HepG2 (cell line): ENCODE data around the gene UXS1. TPM values are rescaled to one million over a fixed set of nuclear protein-coding genes. Genes with fewer than 3 reads are reported as not detected.

ENCODE experiments used
- ATAC-seq: fragments of 200-7000 bp; cut with Tn5 transposase; 3 replicates; pipeline ENCODE4 v1.9.1; 2020; ENCODE audit warnings: mild to moderate bottlenecking, moderate library complexity
- BruUV-seq: library from RNA; stranded (reverse); fragments of 400-500 nt; replicated peaks from 2 replicates; lab custom pipeline; 2021; lab: Mats Ljungman, UMichigan
- CTCF ChIA-PET: fragments of 300-600 bp; formaldehyde crosslinking; extraction: SDS; loops from one replicate; lab custom pipeline; 2021; ENCODE audit warnings: low total read pairs, inconsistent platforms, low intra/inter-chr PET ratio; lab: Yijun Ruan, JAX
- POLR2A ChIA-PET: fragments of 350-600 bp; sonication (Branson Sonifier 250); formaldehyde crosslinking; loops from one replicate; lab custom pipeline; 2020; ENCODE audit warnings: antibody characterized with exemption, inconsistent platforms; lab: Yijun Ruan, JAX
- DNase-seq: peaks from one replicate; pipeline ENCODE4 v3.0.0-alpha.2; 2015; ENCODE audit warnings: low spot score
- FAIRE-seq: peaks from 3 replicates; lab custom pipeline; 2011; peaks lifted over from hg19 to GRCh38; lab: Jason Lieb, UNC
- H2AFZ ChIP-seq: one replicate; pipeline ENCODE4 v1.6.1; 2011; ENCODE audit warnings: low read length, inconsistent platforms
- H3K27ac ChIP-seq: fragments of 300-600 bp; 3 replicates; pipeline ENCODE4 v1.8.0; 2011; ENCODE audit warnings: mixed run types, mild to moderate bottlenecking, mixed read lengths, low read length, inconsistent platforms; ENCODE audit not compliant: insufficient read depth; ENCODE audit errors: extremely low read length
- H3K27me3 ChIP-seq, 2 experiments: fragments of 200-600 bp in 1 of 2; 2 replicates in 1 of 2; 3 replicates in 1 of 2; pipeline versions ENCODE4 v1.6.0 to v1.8.0; 2011; ENCODE audit warnings: low read length in 2 of 2, mild to moderate bottlenecking in 2 of 2, moderate library complexity in 2 of 2, inconsistent platforms in 1 of 2; ENCODE audit not compliant: insufficient read depth in 2 of 2, control insufficient read depth in 1 of 2
- H3K36me3 ChIP-seq, 2 experiments: fragments of 200-600 bp in 1 of 2; replicated peaks in 1 of 2; 2 replicates in 1 of 2; 3 replicates in 1 of 2; pipeline versions ENCODE4 v1.5.1 to v1.8.0; 2011; ENCODE audit warnings: low read length in 2 of 2, inconsistent platforms in 1 of 2; ENCODE audit not compliant: insufficient read depth in 2 of 2, control insufficient read depth in 1 of 2
- H3K4me1 ChIP-seq: 2 replicates; pipeline ENCODE4 v1.5.1; 2012; ENCODE audit warnings: low read length, inconsistent platforms; ENCODE audit not compliant: insufficient read depth
- H3K4me2 ChIP-seq: 2 replicates; pipeline ENCODE4 v1.6.0; 2011; ENCODE audit warnings: low read depth, low read length, inconsistent platforms
- H3K4me3 ChIP-seq, 3 experiments: fragments of 200-600 bp in 1 of 3; sonication (generic), shearing (Covaris generic) in 1 of 3; replicated peaks in 1 of 3; 2 replicates each; pipeline ENCODE4 v1.5.1; 2011 to 2016; ENCODE audit warnings: low read length in 3 of 3, inconsistent platforms in 2 of 3, low read depth in 2 of 3, mild to moderate bottlenecking in 2 of 3, control low read depth in 1 of 3, mixed read lengths in 1 of 3; ENCODE audit not compliant: insufficient read depth in 1 of 3
- H3K79me2 ChIP-seq: one replicate; pipeline ENCODE4 v1.6.1; 2011; ENCODE audit warnings: low read length, inconsistent platforms; ENCODE audit not compliant: insufficient read depth
- H3K9ac ChIP-seq: 2 replicates; pipeline ENCODE4 v1.6.0; 2011; ENCODE audit warnings: mild to moderate bottlenecking, low read depth, low read length, inconsistent platforms; ENCODE audit not compliant: insufficient read depth
- H3K9me3 ChIP-seq: 2 replicates; pipeline ENCODE4 v1.5.1; 2012; ENCODE audit warnings: mild to moderate bottlenecking, low read length
- H4K20me1 ChIP-seq: 2 replicates; pipeline ENCODE4 v1.6.0; 2011; ENCODE audit warnings: inconsistent platforms, mild to moderate bottlenecking, low read length, moderate library complexity; ENCODE audit not compliant: insufficient read depth
- ESRRA ChIP-seq: sonication (generic); formaldehyde crosslinking; IDR thresholded peaks from 2 replicates; pipeline ENCODE4 v1.5.1; 2020; ENCODE audit warnings: mild to moderate bottlenecking, low read depth, missing genetic modification reagents
- NPAS2 ChIP-seq: sonication (generic); formaldehyde crosslinking; IDR thresholded peaks from 2 replicates; pipeline ENCODE4 v1.8.0; 2022; ENCODE audit warnings: mild to moderate bottlenecking, missing genetic modification reagents, borderline replicate concordance
- RXRB ChIP-seq: IDR thresholded peaks from 2 replicates; pipeline ENCODE4 v1.6.1; 2016; ENCODE audit warnings: borderline replicate concordance, missing genetic modification reagents, missing compliant biosample characterization
- TRIM22 ChIP-seq: fragments of 450-650 bp; IDR thresholded peaks from 2 replicates; pipeline ENCODE4 v1.6.1; 2017
- ZFP36L1 ChIP-seq: sonication (generic); formaldehyde crosslinking; IDR thresholded peaks from 2 replicates; pipeline ENCODE4 v1.8.0; 2022; ENCODE audit warnings: mild to moderate bottlenecking, missing genetic modification reagents, moderate library complexity
- ZNF616 ChIP-seq: sonication (generic); formaldehyde crosslinking; IDR thresholded peaks from 2 replicates; pipeline ENCODE4 v1.5.0; 2020; ENCODE audit warnings: low read depth, mild to moderate bottlenecking, missing genetic modification reagents
- WGBS: methylation state at CpG from one replicate; pipeline ENCODE4 v1.1.6; 2017; ENCODE audit warnings: low lambda C conversion rate; 5-methylcytosine and 5-hydroxymethylcytosine counted together
- in situ Hi-C: cut with HindIII; loops from 2 replicates; pipeline ENCODE4 v1.10.0; 2017; ENCODE audit warnings: low pct_unique_long_range_greater_than_20kb; ENCODE audit not compliant: extremely low pct_ligation_motif_present
- intact Hi-C: fragments of 100-400 bp; cut with micrococcal nuclease; formaldehyde crosslinking; loops from one replicate; pipeline ENCODE4 v1.10.0; 2022; ENCODE audit not compliant: unreplicated experiment
- polyA plus RNA-seq, 8 experiments: library from polyadenylated mRNA; depleted of rRNA in 3 of 8; stranded (reverse) in 7 of 8; unstranded in 1 of 8; fragments of >200 nt; fragmentation: Illumina TruSeq in 4 of 8; extraction: Trizol in 4 of 8; gene quantifications; 2 replicates each; pipeline versions ENCODE4 v1.2.1 to v1.2.3, GENCODE V29; 2011 to 2016; ENCODE audit warnings: low read depth in 4 of 8, missing spikeins in 1 of 8, mixed read lengths in 1 of 8; ENCODE audit not compliant: insufficient read depth in 1 of 8
- total RNA-seq, 5 experiments: library from RNA; depleted of rRNA; stranded (reverse); fragments of >200 nt; fragmentation: Illumina TruSeq; extraction: Trizol; gene quantifications; 2 replicates each; pipeline ENCODE4 v1.2.3, GENCODE V29; 2016; ENCODE audit warnings: low read depth in 1 of 5
- TF ChIP-seq, protein P1 (sequence below): sonication (generic); formaldehyde crosslinking; conservative IDR thresholded peaks from 2 replicates; pipeline ENCODE4 v1.8.0; 2022; ENCODE audit warnings: mild to moderate bottlenecking, moderate library complexity, missing genetic modification reagents
- TF ChIP-seq, protein P2 (sequence below): sonication (generic); formaldehyde crosslinking; IDR thresholded peaks from 2 replicates; pipeline ENCODE4 v1.5.0; 2020; ENCODE audit warnings: mild to moderate bottlenecking, missing genetic modification reagents, borderline replicate concordance

The UXS1 gene
- total and polyA plus RNA-seq, 2 of the 13 experiments (the other 11 are each of a cell fraction or from before 2014, with no cell fraction given): 53.3 to 110 TPM

DNA sequence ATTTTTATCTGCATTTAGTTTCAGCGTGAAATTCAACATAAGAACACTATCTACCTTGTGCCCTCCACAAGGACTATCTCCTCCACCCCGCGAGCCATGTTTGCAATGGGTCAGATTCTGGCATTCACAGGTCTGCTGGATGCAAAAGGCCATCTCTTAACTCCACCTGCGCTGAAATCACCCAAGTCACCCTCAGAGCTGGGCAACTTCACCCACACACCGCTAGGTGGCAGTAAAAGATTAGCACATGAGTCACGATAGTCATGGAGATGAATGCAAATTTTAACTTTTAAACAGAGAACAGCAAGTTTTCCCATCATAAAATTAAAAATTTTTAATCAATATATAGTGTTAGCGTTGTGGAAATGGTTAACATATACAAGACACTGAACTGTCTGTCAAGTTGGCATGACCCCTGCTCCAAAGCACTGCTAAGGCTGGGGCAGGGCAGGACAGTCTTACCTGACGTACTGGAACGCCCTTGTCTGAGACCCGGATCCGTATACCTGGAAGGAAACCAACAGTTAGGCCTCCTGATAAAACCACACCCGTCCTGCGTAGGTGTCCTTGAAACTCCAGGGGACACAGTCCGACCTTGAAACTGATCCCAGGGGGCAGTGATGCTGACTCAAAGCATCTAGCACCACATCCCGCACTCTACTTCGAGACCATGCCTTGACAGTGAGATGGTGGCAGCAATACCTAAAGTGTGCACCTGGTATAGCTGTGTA, 89.6 kb downstream of the UXS1 start (continued):
- peak; percentile 13; the same call in 1 of the 2 replicates for TF ChIP-seq RXRB (CRISPR knock-in tag)
- TF ChIP-seq ESRRA (CRISPR knock-in tag): 0 out of 2 replicates have a peak, but pooled peaks have one; percentile 39
- TF ChIP-seq, protein P1, sequence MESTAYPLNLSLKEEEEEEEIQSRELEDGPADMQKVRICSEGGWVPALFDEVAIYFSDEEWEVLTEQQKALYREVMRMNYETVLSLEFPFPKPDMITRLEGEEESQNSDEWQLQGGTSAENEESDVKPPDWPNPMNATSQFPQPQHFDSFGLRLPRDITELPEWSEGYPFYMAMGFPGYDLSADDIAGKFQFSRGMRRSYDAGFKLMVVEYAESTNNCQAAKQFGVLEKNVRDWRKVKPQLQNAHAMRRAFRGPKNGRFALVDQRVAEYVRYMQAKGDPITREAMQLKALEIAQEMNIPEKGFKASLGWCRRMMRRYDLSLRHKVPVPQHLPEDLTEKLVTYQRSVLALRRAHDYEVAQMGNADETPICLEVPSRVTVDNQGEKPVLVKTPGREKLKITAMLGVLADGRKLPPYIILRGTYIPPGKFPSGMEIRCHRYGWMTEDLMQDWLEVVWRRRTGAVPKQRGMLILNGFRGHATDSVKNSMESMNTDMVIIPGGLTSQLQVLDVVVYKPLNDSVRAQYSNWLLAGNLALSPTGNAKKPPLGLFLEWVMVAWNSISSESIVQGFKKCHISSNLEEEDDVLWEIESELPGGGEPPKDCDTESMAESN (CRISPR knock-in tag): 0 out of 2 replicates have a peak, but pooled peaks have one; percentile 61
- TF ChIP-seq NPAS2 (CRISPR knock-in tag): no peak
- TF ChIP-seq, all 625 proteins: peak for 29

DNA sequence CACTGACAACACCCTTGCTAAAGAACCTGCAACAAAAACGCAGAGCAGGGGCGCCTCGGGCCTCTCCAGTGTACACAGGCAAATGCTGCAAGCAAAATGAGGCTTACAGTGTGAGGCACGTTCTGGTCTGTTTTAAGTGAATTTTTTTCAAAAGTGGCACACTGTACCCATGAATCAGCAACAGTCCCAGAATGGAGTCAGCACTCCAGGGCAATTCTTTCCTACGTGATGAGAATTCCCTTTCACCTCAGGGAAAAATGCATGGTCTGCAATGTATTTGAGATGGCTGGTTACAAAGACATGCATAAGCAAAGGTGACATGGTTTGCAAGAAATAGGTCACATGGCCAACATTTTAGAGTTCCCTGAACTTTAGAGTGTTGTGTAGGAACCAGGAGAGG, 94.4 kb downstream of the UXS1 start:
- no peak for FAIRE-seq
- CTCF ChIA-PET: no interaction called here
- H2AFZ ChIP-seq: no peak overlapping the region
- peaks cover 23 to 59% of the 10 kb centered on the region in 2 experiments for H3K36me3 ChIP-seq
- H3K27ac ChIP-seq: no peak overlapping the region
- H3K27me3 ChIP-seq: no peaks in the 10 kb centered on the region
- WGBS: 98% methylated on average over 5 of the region's 5 CpGs
- no peak for DNase-seq
- no peak overlapping the region for H3K9ac ChIP-seq
- no peaks in the 10 kb centered on the region for H4K20me1 ChIP-seq
- H3K79me2 ChIP-seq: no peaks in the 10 kb centered on the region
- H3K4me1 ChIP-seq: no peaks in the 10 kb centered on the region
- no peak overlapping the region for H3K4me2 ChIP-seq
- H3K4me3 ChIP-seq: no peak overlapping the region
- in situ Hi-C loops: loop anchor here (5.0 kb wide), 1 partner anchor 443 kb away; no protein-coding TSS in a partner anchor
- no TSS peak for BruUV-seq
- no peak for ATAC-seq
- no peaks in the 10 kb centered on the region for H3K9me3 ChIP-seq
- intact Hi-C loops: no loop called here
- POLR2A ChIA-PET: no interaction called here
- TF ChIP-seq ZNF616 (CRISPR knock-in tag) (no peak), TRIM22 (no peak), ZFP36L1 (CRISPR knock-in tag) (no peak)
- TF ChIP-seq, protein P2, sequence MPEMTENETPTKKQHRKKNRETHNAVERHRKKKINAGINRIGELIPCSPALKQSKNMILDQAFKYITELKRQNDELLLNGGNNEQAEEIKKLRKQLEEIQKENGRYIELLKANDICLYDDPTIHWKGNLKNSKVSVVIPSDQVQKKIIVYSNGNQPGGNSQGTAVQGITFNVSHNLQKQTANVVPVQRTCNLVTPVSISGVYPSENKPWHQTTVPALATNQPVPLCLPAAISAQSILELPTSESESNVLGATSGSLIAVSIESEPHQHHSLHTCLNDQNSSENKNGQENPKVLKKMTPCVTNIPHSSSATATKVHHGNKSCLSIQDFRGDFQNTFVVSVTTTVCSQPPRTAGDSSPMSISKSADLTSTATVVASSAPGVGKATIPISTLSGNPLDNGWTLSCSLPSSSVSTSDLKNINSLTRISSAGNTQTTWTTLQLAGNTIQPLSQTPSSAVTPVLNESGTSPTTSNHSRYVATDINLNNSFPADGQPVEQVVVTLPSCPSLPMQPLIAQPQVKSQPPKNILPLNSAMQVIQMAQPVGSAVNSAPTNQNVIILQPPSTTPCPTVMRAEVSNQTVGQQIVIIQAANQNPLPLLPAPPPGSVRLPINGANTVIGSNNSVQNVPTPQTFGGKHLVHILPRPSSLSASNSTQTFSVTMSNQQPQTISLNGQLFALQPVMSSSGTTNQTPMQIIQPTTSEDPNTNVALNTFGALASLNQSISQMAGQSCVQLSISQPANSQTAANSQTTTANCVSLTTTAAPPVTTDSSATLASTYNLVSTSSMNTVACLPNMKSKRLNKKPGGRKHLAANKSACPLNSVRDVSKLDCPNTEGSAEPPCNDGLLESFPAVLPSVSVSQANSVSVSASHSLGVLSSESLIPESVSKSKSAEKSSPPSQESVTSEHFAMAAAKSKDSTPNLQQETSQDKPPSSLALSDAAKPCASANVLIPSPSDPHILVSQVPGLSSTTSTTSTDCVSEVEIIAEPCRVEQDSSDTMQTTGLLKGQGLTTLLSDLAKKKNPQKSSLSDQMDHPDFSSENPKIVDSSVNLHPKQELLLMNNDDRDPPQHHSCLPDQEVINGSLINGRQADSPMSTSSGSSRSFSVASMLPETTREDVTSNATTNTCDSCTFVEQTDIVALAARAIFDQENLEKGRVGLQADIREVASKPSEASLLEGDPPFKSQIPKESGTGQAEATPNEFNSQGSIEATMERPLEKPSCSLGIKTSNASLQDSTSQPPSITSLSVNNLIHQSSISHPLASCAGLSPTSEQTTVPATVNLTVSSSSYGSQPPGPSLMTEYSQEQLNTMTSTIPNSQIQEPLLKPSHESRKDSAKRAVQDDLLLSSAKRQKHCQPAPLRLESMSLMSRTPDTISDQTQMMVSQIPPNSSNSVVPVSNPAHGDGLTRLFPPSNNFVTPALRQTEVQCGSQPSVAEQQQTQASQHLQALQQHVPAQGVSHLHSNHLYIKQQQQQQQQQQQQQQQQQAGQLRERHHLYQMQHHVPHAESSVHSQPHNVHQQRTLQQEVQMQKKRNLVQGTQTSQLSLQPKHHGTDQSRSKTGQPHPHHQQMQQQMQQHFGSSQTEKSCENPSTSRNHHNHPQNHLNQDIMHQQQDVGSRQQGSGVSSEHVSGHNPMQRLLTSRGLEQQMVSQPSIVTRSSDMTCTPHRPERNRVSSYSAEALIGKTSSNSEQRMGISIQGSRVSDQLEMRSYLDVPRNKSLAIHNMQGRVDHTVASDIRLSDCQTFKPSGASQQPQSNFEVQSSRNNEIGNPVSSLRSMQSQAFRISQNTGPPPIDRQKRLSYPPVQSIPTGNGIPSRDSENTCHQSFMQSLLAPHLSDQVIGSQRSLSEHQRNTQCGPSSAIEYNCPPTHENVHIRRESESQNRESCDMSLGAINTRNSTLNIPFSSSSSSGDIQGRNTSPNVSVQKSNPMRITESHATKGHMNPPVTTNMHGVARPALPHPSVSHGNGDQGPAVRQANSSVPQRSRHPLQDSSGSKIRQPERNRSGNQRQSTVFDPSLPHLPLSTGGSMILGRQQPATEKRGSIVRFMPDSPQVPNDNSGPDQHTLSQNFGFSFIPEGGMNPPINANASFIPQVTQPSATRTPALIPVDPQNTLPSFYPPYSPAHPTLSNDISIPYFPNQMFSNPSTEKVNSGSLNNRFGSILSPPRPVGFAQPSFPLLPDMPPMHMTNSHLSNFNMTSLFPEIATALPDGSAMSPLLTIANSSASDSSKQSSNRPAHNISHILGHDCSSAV (CRISPR knock-in tag): no peak
